A673 (cell line): Measurements from ENCODE around the gene KAT5. TPM values are rescaled to one million over a fixed set of nuclear protein-coding genes. Genes with fewer than 3 reads are reported as not detected.

Experiments used
- BruUV-seq: library from RNA; stranded (reverse); fragments of 400-500 nt; replicated peaks from 2 replicates; lab custom pipeline; 2021; lab: Mats Ljungman, UMichigan
- CTCF ChIA-PET: fragments of 300-600 bp; sonication (Branson Sonifier 250); formaldehyde crosslinking; loops from one replicate; lab custom pipeline; 2022; ENCODE audit warnings: antibody characterized with exemption; lab: Charles Lee
- POLR2A ChIA-PET: fragments of 300-600 bp; sonication (Branson Sonifier 250); formaldehyde crosslinking; loops from one replicate; lab custom pipeline; 2022; ENCODE audit warnings: antibody characterized with exemption; ENCODE audit not compliant: low non-redundant PET; lab: Charles Lee
- DNase-seq: peaks from one replicate; pipeline ENCODE4 v3.0.0-alpha.2; 2015; ENCODE audit warnings: low spot score
- H3K27ac ChIP-seq: fragments of 200-600 bp; sonication (generic); 2 replicates; pipeline ENCODE4 v1.5.1; 2016; ENCODE audit warnings: mixed run types, low read depth, mild to moderate bottlenecking, mixed read lengths, antibody characterized with exemption, low read length; ENCODE audit not compliant: poor library complexity, severe bottlenecking
- H3K27me3 ChIP-seq: fragments of 200-600 bp; sonication (generic); replicated peaks from 2 replicates; pipeline ENCODE4 v1.6.1; 2017; ENCODE audit warnings: mixed run types, low read depth, mild to moderate bottlenecking, mixed read lengths, antibody characterized with exemption, low read length; ENCODE audit not compliant: insufficient read depth, poor library complexity
- H3K36me3 ChIP-seq: fragments of 200-600 bp; sonication (generic); 2 replicates; pipeline ENCODE4 v1.6.1; 2016; ENCODE audit warnings: mixed run types, mild to moderate bottlenecking, mixed read lengths, antibody characterized with exemption, low read length; ENCODE audit not compliant: insufficient read depth, poor library complexity, severe bottlenecking
- H3K4me1 ChIP-seq: fragments of 200-600 bp; sonication (generic); 2 replicates; pipeline ENCODE4 v1.6.1; 2017; ENCODE audit warnings: mixed run types, mild to moderate bottlenecking, mixed read lengths, antibody characterized with exemption, low read length; ENCODE audit not compliant: insufficient read depth, poor library complexity, severe bottlenecking
- H3K4me3 ChIP-seq: fragments of 200-600 bp; sonication (generic); 2 replicates; pipeline ENCODE4 v1.5.1; 2016; ENCODE audit warnings: low read depth, mixed run types, mild to moderate bottlenecking, mixed read lengths, low read length; ENCODE audit not compliant: poor library complexity, severe bottlenecking
- H3K9me3 ChIP-seq: fragments of 200-600 bp; sonication (generic); 2 replicates; pipeline ENCODE4 v1.6.1; 2016; ENCODE audit warnings: mixed run types, low read depth, mild to moderate bottlenecking, mixed read lengths, antibody characterized with exemption, low read length; ENCODE audit not compliant: poor library complexity, severe bottlenecking
- CTCF ChIP-seq: fragments of 300-800, 200-600 bp; sonication (generic); conservative IDR thresholded peaks from 2 replicates; pipeline ENCODE4 v1.5.1; 2017; ENCODE audit warnings: low read depth, mild to moderate bottlenecking, antibody characterized with exemption, low read length, moderate library complexity, mixed read lengths
- EZH2 ChIP-seq: fragments of 200-600 bp; sonication (generic); IDR thresholded peaks from 2 replicates; pipeline ENCODE4 v1.6.1; 2017; ENCODE audit warnings: borderline replicate concordance, low read depth, mild to moderate bottlenecking, mixed read lengths, antibody characterized with exemption, low read length; ENCODE audit not compliant: poor library complexity, severe bottlenecking
- intact Hi-C: fragments of 100-400 bp; cut with micrococcal nuclease; formaldehyde crosslinking; loops from one replicate; pipeline ENCODE4 v1.10.0; 2022; ENCODE audit not compliant: unreplicated experiment
- total RNA-seq: library from RNA; stranded (reverse); gene quantifications from 2 replicates; pipeline ENCODE4 v1.2.3, GENCODE V29; 2021

KAT5 gene
- total RNA-seq, 1 experiment from 2014 or later = 71.3 TPM

- no peaks in the 10 kb centered on the region for H3K9me3 ChIP-seq
- no peak overlapping the region for H3K27ac ChIP-seq
- ChIA-PET CTCF (no interaction called here), POLR2A (no interaction called here)
- no peaks in the 10 kb centered on the region for H3K27me3 ChIP-seq
- H3K4me1 ChIP-seq = no peaks in the 10 kb centered on the region
- intact Hi-C loops = no loop called here
- DNase-seq = no peak
- H3K4me3 ChIP-seq = no peak overlapping the region
- TF ChIP-seq EZH2 (no peak), CTCF (no peak)
- no TSS peak for BruUV-seq
- H3K36me3 ChIP-seq = no peaks in the 10 kb centered on the region
These were observed 13.8 kb upstream of the KAT5 start for GRCh38 chr11:65698205-65698604.

- H3K36me3 ChIP-seq = no peaks in the 10 kb centered on the region
- no peaks in the 10 kb centered on the region for H3K27me3 ChIP-seq
- POLR2A ChIA-PET = no interaction called here
- intact Hi-C loops = no loop called here
- DNase-seq = no peak
- CTCF ChIA-PET = interaction anchor here (0.7 to 1.2 kb wide), 2 partner anchors 81 to 726 kb away, joined by 3 to 4 read pairs; no protein-coding TSS in a partner anchor
- H3K27ac ChIP-seq = no peak overlapping the region
- no peak overlapping the region for H3K4me3 ChIP-seq
- no peaks in the 10 kb centered on the region for H3K4me1 ChIP-seq
- no peaks in the 10 kb centered on the region for H3K9me3 ChIP-seq
- TF ChIP-seq CTCF = no peak
- TF ChIP-seq EZH2 = no peak
- BruUV-seq = no TSS peak
These were observed 12.7 kb upstream of the KAT5 start for GRCh38 chr11:65699306-65699705.

GRCh38 chr11:65700399-65700798 lies 11.7 kb upstream of the KAT5 start:
- DNase-seq = peak; percentile 32
- Histone ChIP-seq H3K27me3 (no peaks in the 10 kb centered on the region), H3K4me3 (no peak overlapping the region), H3K4me1 (no peaks in the 10 kb centered on the region), H3K9me3 (no peaks in the 10 kb centered on the region), H3K27ac (no peak overlapping the region), H3K36me3 (no peaks in the 10 kb centered on the region)
- no TSS peak for BruUV-seq
- CTCF ChIA-PET = interaction anchor here (1.2 kb wide), 1 partner anchor 80 kb away, joined by 3 read pairs; no protein-coding TSS in a partner anchor
- POLR2A ChIA-PET = no interaction called here
- TF ChIP-seq EZH2 (no peak), CTCF (no peak)
- intact Hi-C loops = loop anchor here (10.0 kb wide), 1 partner anchor 76 kb away; no protein-coding TSS in a partner anchor
